ENCODE measurements around the gene RNU6-8. TPM values are rescaled to one million over a fixed set of nuclear protein-coding genes. Genes with fewer than 3 reads are reported as not detected.

RNU6-8 gene
- total RNA-seq: not detected
- long read RNA-seq: 0 reads

- DNase-seq: peak; percentile 95
- no peaks in the 10 kb centered on the region for H3K27me3 ChIP-seq
- H3K4me3 ChIP-seq: peak within 1 kb of the TSS; percentile 91
- no peak for TF ChIP-seq CTCF (IDR thresholded peaks at IDR 0.05)
- intact Hi-C loops (cut with DNase I): no loop called here
- peak; percentile 94 for ATAC-seq
- H3K9me3 ChIP-seq: no peaks in the 10 kb centered on the region
- H3K36me3 ChIP-seq: no peaks in the 10 kb centered on the region
- H3K27ac ChIP-seq: peak within 1 kb of the TSS; percentile 94
- peaks cover 7% of the 10 kb centered on the region for H3K4me1 ChIP-seq
Observed at GRCh38 chr14:32202998-32203882, at the start of gene RNU6-8. TSS of gene RNU6-8 (minus strand) at chr14:32203269.

- DNase-seq: no peak
- intact Hi-C loops (cut with DNase I): loop anchor here (10.0 kb wide), 1 partner anchor 317 kb away; no protein-coding TSS in a partner anchor
- H3K27ac ChIP-seq: no peak overlapping the region
Observed at GRCh38 chr14:32252030-32252670, 49.1 kb upstream of the RNU6-8 start.

GRCh38 chr14:32251530-32251929 lies 48.5 kb upstream of the RNU6-8 start:
- ATAC-seq: no peak
- intact Hi-C loops (cut with DNase I): loop anchor here (10.0 kb wide), 1 partner anchor 317 kb away; no protein-coding TSS in a partner anchor

More at GRCh38 chr14:32252030-32252670, 49.1 kb upstream of the RNU6-8 start:
- H3K27me3 ChIP-seq: no peaks in the 10 kb centered on the region
- H3K4me1 ChIP-seq: peaks cover 3% of the 10 kb centered on the region
- peak; percentile 95 for ATAC-seq
- TF ChIP-seq CTCF (IDR thresholded peaks at IDR 0.05): peak; percentile 82
- no peak overlapping the region for H3K4me3 ChIP-seq
- no peaks in the 10 kb centered on the region for H3K9me3 ChIP-seq
- no peaks in the 10 kb centered on the region for H3K36me3 ChIP-seq

GRCh38 chr14:32250681-32251080 lies 47.6 kb upstream of the RNU6-8 start:
- no peak overlapping the region for H3K4me3 ChIP-seq
- intact Hi-C loops (cut with DNase I): loop anchor here (10.0 kb wide), 1 partner anchor 316 kb away; no protein-coding TSS in a partner anchor
- H3K27ac ChIP-seq: no peak overlapping the region
- no peak for ATAC-seq
- H3K9me3 ChIP-seq: no peaks in the 10 kb centered on the region
- H3K36me3 ChIP-seq: no peaks in the 10 kb centered on the region
- DNase-seq: no peak
- H3K27me3 ChIP-seq: no peaks in the 10 kb centered on the region
- H3K4me1 ChIP-seq: peaks cover 3% of the 10 kb centered on the region
- no peak for TF ChIP-seq CTCF (IDR thresholded peaks at IDR 0.05)

More at GRCh38 chr14:32251530-32251929, 48.5 kb upstream of the RNU6-8 start:
- no peak for TF ChIP-seq CTCF (IDR thresholded peaks at IDR 0.05)
- DNase-seq: no peak
- Histone ChIP-seq H3K27me3 (no peaks in the 10 kb centered on the region), H3K4me1 (peaks cover 3% of the 10 kb centered on the region), H3K27ac (no peak overlapping the region), H3K4me3 (no peak overlapping the region), H3K9me3 (no peaks in the 10 kb centered on the region), H3K36me3 (no peaks in the 10 kb centered on the region)

GRCh38 chr14:32249780-32250179 lies 46.7 kb upstream of the RNU6-8 start:
- H3K9me3 ChIP-seq: no peaks in the 10 kb centered on the region
- intact Hi-C loops (cut with DNase I): loop anchor here (10.0 kb wide), 1 partner anchor 315 kb away; no protein-coding TSS in a partner anchor
- ATAC-seq: no peak
- H3K4me3 ChIP-seq: no peak overlapping the region
- no peaks in the 10 kb centered on the region for H3K4me1 ChIP-seq
- no peaks in the 10 kb centered on the region for H3K27me3 ChIP-seq
- H3K27ac ChIP-seq: no peak overlapping the region
- no peak for DNase-seq
- no peak for TF ChIP-seq CTCF (IDR thresholded peaks at IDR 0.05)
- H3K36me3 ChIP-seq: no peaks in the 10 kb centered on the region

Measured in upper lobe of right lung (tissue), 1 donor.